Endothelial cell of umbilical vein (primary cell): Measurements from ENCODE around the gene BUB1.

Source experiments
- CTCF ChIP-seq, 2 donors: IDR thresholded peaks; 1 replicate in 1 of 2; 2 replicates in 1 of 2; pipeline ENCODE4 v1.5.1; 2011; ENCODE audit warnings: low read length in 2 of 2, mild to moderate bottlenecking in 2 of 2, moderate library complexity in 2 of 2, control low read depth in 1 of 2, inconsistent platforms in 1 of 2, low read depth in 1 of 2; ENCODE audit not compliant: insufficient read depth in 1 of 2; ENCODE audit errors: extremely low read depth in 1 of 2
- POLR2A ChIP-seq: IDR thresholded peaks from 2 replicates; pipeline ENCODE4 v1.6.1; 2012; ENCODE audit warnings: low read depth, mild to moderate bottlenecking, control low read depth, low read length
- TF ChIP-seq, protein P1 (sequence below): IDR thresholded peaks from 2 replicates; pipeline ENCODE4 v1.6.1; 2011; ENCODE audit not compliant: insufficient read depth, insufficient read length

DNA sequence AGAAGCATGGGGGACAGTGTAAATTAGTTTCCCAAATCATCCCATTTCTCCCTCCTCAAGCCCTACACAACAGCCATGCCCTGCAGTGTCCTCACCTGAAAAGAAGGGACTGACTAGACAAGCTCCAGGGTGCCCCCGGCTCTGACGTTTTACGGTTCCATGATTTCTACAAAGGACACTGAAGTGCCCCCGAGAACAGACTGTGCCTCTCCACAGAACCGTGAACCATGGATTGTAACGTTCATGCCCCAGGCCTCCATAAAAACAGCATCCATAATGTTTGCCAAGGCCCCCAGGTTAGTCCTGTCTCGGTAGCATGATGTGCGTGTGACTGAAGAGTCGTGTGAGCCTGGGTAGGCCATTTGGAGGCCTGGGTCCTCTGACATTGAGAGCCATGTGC lies 47.5 kb upstream of the BUB1 start:
- TF ChIP-seq, protein P1, sequence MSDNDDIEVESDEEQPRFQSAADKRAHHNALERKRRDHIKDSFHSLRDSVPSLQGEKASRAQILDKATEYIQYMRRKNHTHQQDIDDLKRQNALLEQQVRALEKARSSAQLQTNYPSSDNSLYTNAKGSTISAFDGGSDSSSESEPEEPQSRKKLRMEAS, result no peak
- TF ChIP-seq POLR2A (no peak), CTCF (IDR thresholded peaks at IDR 0.05; ENCODE audit: extremely low read depth in 1 of 2, insufficient read depth in 1 of 2, low read depth in 1 of 2, low read length in 2 of 2) (no peak)
